ENCODE results near the gene EXOC4. TPM values are rescaled to one million over a fixed set of nuclear protein-coding genes. Genes with fewer than 3 reads are reported as not detected.

Gene EXOC4
- total and polyA plus RNA-seq, 2 of the 8 experiments (the other 6 are each of a cell fraction or from before 2014, with no cell fraction given), result 27.0 to 67.3 TPM

DNA sequence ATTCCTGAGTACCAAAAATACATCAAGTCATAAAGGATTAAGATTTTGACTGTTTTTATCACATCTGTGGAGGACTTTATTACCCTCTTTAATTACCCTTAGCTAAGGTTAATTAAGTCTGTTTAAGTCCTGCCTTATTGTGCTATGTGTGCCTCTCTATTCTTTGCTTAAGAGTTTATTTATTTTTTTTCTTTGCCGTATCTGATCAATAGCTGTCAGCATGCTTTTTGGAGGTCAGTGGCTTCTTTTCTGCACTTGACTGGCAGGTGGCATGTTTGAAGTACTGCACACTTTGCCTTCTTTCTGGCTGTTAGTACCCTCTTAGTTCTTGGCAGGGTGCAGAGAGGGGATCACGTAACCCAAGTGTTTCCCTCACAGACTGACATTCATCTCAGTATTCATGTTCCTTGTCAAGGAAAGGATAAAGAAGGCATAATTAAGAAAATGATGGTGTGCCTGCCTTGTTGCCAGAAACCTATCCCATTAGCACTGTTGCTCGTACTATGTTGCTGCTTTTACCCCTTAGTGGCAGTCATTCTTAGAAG lies 225.8 kb downstream of the EXOC4 start:
- no peak overlapping the region for H3K4me2 ChIP-seq (ENCODE audit: insufficient read depth in 1 of 2, low read depth in 2 of 2, low read length in 2 of 2)
- CTCF ChIA-PET (ENCODE audit: partially characterized antibody), result no interaction called here
- no peak overlapping the region for H2BK12ac ChIP-seq (ENCODE audit: low read depth, low read length)
- H3K18ac ChIP-seq (ENCODE audit: extremely low read depth, low read length), result no peak overlapping the region
- H4K20me1 ChIP-seq (replicated peaks in 1 of 2; ENCODE audit: control insufficient read depth in 1 of 2, insufficient read depth in 2 of 2, low read length in 2 of 2), result peaks cover 0 to 4% of the 10 kb centered on the region in 2 experiments
- no peak overlapping the region for H3K56ac ChIP-seq (replicated peaks; ENCODE audit: insufficient read length, low read depth, low read length)
- H2AFZ ChIP-seq (ENCODE audit: low read length), result no peak overlapping the region
- POLR2A ChIA-PET (ENCODE audit: partially characterized antibody), result no interaction called here
- H3K27ac ChIP-seq (ENCODE audit: low read depth, low read length), result no peak overlapping the region
- H3K23ac ChIP-seq (ENCODE audit: insufficient read length), result no peak overlapping the region
- H3K9me3 ChIP-seq (ENCODE audit: insufficient read depth in 2 of 2, low read depth in 1 of 2, low read length in 1 of 2), result no peaks in the 10 kb centered on the region
- no peaks in the 10 kb centered on the region for H3K79me1 ChIP-seq (ENCODE audit: low read depth, low read length)
- no peak overlapping the region for H2BK15ac ChIP-seq (ENCODE audit: low read length)
- H4K5ac ChIP-seq (ENCODE audit: insufficient read length, low read depth, low read length), result no peak overlapping the region
- FAIRE-seq (no peak), DNase-seq (ENCODE audit: low read depth in 1 of 2, low spot score in 2 of 2) (no peak)
- H4K8ac ChIP-seq (ENCODE audit: extremely low read depth, insufficient read depth, low read length), result no peak overlapping the region
- no peak overlapping the region for H3K14ac ChIP-seq (ENCODE audit: insufficient read length)
- no peak overlapping the region for H2AK5ac ChIP-seq (ENCODE audit: low read depth, low read length)
- H3K9ac ChIP-seq (replicated peaks in 1 of 4; ENCODE audit: extremely low read depth in 1 of 4, low read depth in 3 of 4, low read length in 3 of 4), result no peak overlapping the region
- 69% methylated on average over 3 of the region's 3 CpGs; no CpG with 5 or more reads in 1 of the 2 experiments for WGBS, 2 experiments (ENCODE audit: extremely low coverage in 1 of 2, insufficient coverage in 1 of 2, insufficient read length in 1 of 2, insufficient replicate concordance in 2 of 2, low coverage in 1 of 2, low lambda C conversion rate in 2 of 2, missing lambda C conversion rate in 1 of 2)
- H2BK120ac ChIP-seq (replicated peaks; ENCODE audit: low read depth, low read length), result no peak overlapping the region
- H3K36me3 ChIP-seq (ENCODE audit: control insufficient read depth in 2 of 4, insufficient read depth in 4 of 4, low read length in 3 of 4), result peaks cover 0 to 2% (median 0%) of the 10 kb centered on the region in 4 experiments; a peak in 2 of 8 replicates
- no peaks in the 10 kb centered on the region for H3K4me1 ChIP-seq (replicated peaks in 1 of 4; ENCODE audit: control insufficient read depth in 3 of 4, insufficient read depth in 4 of 4, low read length in 3 of 4)
- no peaks in the 10 kb centered on the region for H3K27me3 ChIP-seq (replicated peaks in 1 of 4; ENCODE audit: control insufficient read depth in 3 of 4, extremely low read depth in 1 of 4, insufficient read depth in 3 of 4, low read length in 3 of 4)
- H2BK5ac ChIP-seq (ENCODE audit: low read depth, low read length), result no peak overlapping the region
- H4K91ac ChIP-seq (replicated peaks; ENCODE audit: insufficient read length, low read length), result no peak overlapping the region
- no peak overlapping the region for H2BK20ac ChIP-seq (ENCODE audit: low read length)
- no peaks in the 10 kb centered on the region for H3K23me2 ChIP-seq (ENCODE audit: low read depth, low read length)
- no peak overlapping the region for H3K4ac ChIP-seq (replicated peaks; ENCODE audit: insufficient read length, low read depth, low read length)
- no peak overlapping the region for H3K4me3 ChIP-seq (ENCODE audit: extremely low read depth in 1 of 4, insufficient read depth in 2 of 4, low read depth in 3 of 4, low read length in 4 of 4)
- no peaks in the 10 kb centered on the region for H3K79me2 ChIP-seq (ENCODE audit: control insufficient read depth in 1 of 2, insufficient read depth in 2 of 2, low read length in 2 of 2)
- no peak for TF ChIP-seq POU5F1 (IDR thresholded peaks at IDR 0.05; ENCODE audit: low read depth, low read length)
- TF ChIP-seq CBX8 (IDR thresholded peaks at IDR 0.05; ENCODE audit: borderline replicate concordance, low read depth, low read length), result no peak
- TF ChIP-seq BCL11A (IDR thresholded peaks at IDR 0.05; ENCODE audit: low read depth in 2 of 2, low read length in 2 of 2), result no peak
- TF ChIP-seq SP2 (IDR thresholded peaks at IDR 0.05; ENCODE audit: low read length), result no peak
